ENCODE data around the gene RPA3. TPM values are rescaled to one million over a fixed set of nuclear protein-coding genes. Genes with fewer than 3 reads are reported as not detected.

Gene RPA3
- total RNA-seq, 1 experiment from 2014 or later = 61.4 TPM

GRCh38 chr7:7757576-7757975, 39.2 kb upstream of the RPA3 start:
- DNase-seq (ENCODE audit: low spot score) = no peak
- Histone ChIP-seq H3K27me3 (replicated peaks; ENCODE audit: insufficient read depth, low read depth, low read length, poor library complexity) (no peaks in the 10 kb centered on the region), H3K4me3 (ENCODE audit: low read depth, low read length, poor library complexity, severe bottlenecking) (no peak overlapping the region), H3K9me3 (ENCODE audit: low read depth, low read length, poor library complexity, severe bottlenecking) (no peaks in the 10 kb centered on the region), H3K36me3 (ENCODE audit: insufficient read depth, low read length, poor library complexity, severe bottlenecking) (no peaks in the 10 kb centered on the region), H3K4me1 (ENCODE audit: insufficient read depth, low read length, poor library complexity, severe bottlenecking) (no peaks in the 10 kb centered on the region), H3K27ac (ENCODE audit: low read depth, low read length, poor library complexity, severe bottlenecking) (no peak overlapping the region)
- ChIA-PET CTCF (interaction anchor here (0.6 kb wide), 1 partner anchor 498 kb away, joined by 4 read pairs; no protein-coding TSS in a partner anchor), POLR2A (ENCODE audit: low non-redundant PET) (no interaction called here)
- intact Hi-C loops (cut with micrococcal nuclease; ENCODE audit: unreplicated experiment) = no loop called here
- TF ChIP-seq EZH2 (IDR thresholded peaks at IDR 0.05; ENCODE audit: borderline replicate concordance, low read depth, low read length, poor library complexity, severe bottlenecking) (no peak), CTCF (conservative IDR thresholded peaks at IDR 0.05; ENCODE audit: low read depth, low read length) (no peak)
- no TSS peak for BruUV-seq (replicated peaks)

GRCh38 chr7:7756577-7756976, 38.2 kb upstream of the RPA3 start:
- Histone ChIP-seq H3K9me3 (ENCODE audit: low read depth, low read length, poor library complexity, severe bottlenecking) (no peaks in the 10 kb centered on the region), H3K4me1 (ENCODE audit: insufficient read depth, low read length, poor library complexity, severe bottlenecking) (no peaks in the 10 kb centered on the region), H3K4me3 (ENCODE audit: low read depth, low read length, poor library complexity, severe bottlenecking) (no peak overlapping the region), H3K36me3 (ENCODE audit: insufficient read depth, low read length, poor library complexity, severe bottlenecking) (no peaks in the 10 kb centered on the region), H3K27ac (ENCODE audit: low read depth, low read length, poor library complexity, severe bottlenecking) (no peak overlapping the region), H3K27me3 (replicated peaks; ENCODE audit: insufficient read depth, low read depth, low read length, poor library complexity) (no peaks in the 10 kb centered on the region)
- intact Hi-C loops (cut with micrococcal nuclease; ENCODE audit: unreplicated experiment) = no loop called here
- TF ChIP-seq CTCF (conservative IDR thresholded peaks at IDR 0.05; ENCODE audit: low read depth, low read length) (no peak), EZH2 (IDR thresholded peaks at IDR 0.05; ENCODE audit: borderline replicate concordance, low read depth, low read length, poor library complexity, severe bottlenecking) (no peak)
- BruUV-seq (replicated peaks) = no TSS peak
- POLR2A ChIA-PET (ENCODE audit: low non-redundant PET) = no interaction called here
- CTCF ChIA-PET = no interaction called here
- no peak for DNase-seq (ENCODE audit: low spot score)

GRCh38 chr7:7751243-7752092, 33.1 kb upstream of the RPA3 start:
- ChIA-PET CTCF (no interaction called here), POLR2A (ENCODE audit: low non-redundant PET) (no interaction called here)
- Histone ChIP-seq H3K4me3 (ENCODE audit: low read depth, low read length, poor library complexity, severe bottlenecking) (no peak overlapping the region), H3K9me3 (ENCODE audit: low read depth, low read length, poor library complexity, severe bottlenecking) (no peaks in the 10 kb centered on the region), H3K36me3 (ENCODE audit: insufficient read depth, low read length, poor library complexity, severe bottlenecking) (no peaks in the 10 kb centered on the region), H3K27ac (ENCODE audit: low read depth, low read length, poor library complexity, severe bottlenecking) (no peak overlapping the region), H3K4me1 (ENCODE audit: insufficient read depth, low read length, poor library complexity, severe bottlenecking) (no peaks in the 10 kb centered on the region), H3K27me3 (replicated peaks; ENCODE audit: insufficient read depth, low read depth, low read length, poor library complexity) (no peaks in the 10 kb centered on the region)
- BruUV-seq (replicated peaks) = no TSS peak
- no peak for DNase-seq (ENCODE audit: low spot score)
- intact Hi-C loops (cut with micrococcal nuclease; ENCODE audit: unreplicated experiment) = no loop called here
- no peak for TF ChIP-seq CTCF (conservative IDR thresholded peaks at IDR 0.05; ENCODE audit: low read depth, low read length)
- no peak for TF ChIP-seq EZH2 (IDR thresholded peaks at IDR 0.05; ENCODE audit: borderline replicate concordance, low read depth, low read length, poor library complexity, severe bottlenecking)
